K562 (cell line): ENCODE data around the gene CDT1. TPM values are rescaled to one million over a fixed set of nuclear protein-coding genes. Genes with fewer than 3 reads are reported as not detected.

ENCODE experiments used
- ATF7 ChIP-seq: fragments of 450-650 bp; IDR thresholded peaks from 2 replicates; pipeline ENCODE4 v1.7.1; 2014; ENCODE audit warnings: mild to moderate bottlenecking, moderate library complexity
- BHLHE40 ChIP-seq: IDR thresholded peaks from 2 replicates; pipeline ENCODE4 v1.6.1; 2011; ENCODE audit warnings: low read length, improper control_type of control experiment
- CBFA2T3 ChIP-seq: fragments of 450-650 bp; IDR thresholded peaks from 2 replicates; pipeline ENCODE4 v1.6.1; 2017
- ELF2 ChIP-seq: fragments of 250-450 bp; sonication (Bioruptor Pico); IDR thresholded peaks from 2 replicates; pipeline ENCODE4 v1.5.0; 2021; ENCODE audit warnings: mild to moderate bottlenecking
- EP400 ChIP-seq: fragments of 450-650 bp; IDR thresholded peaks from 2 replicates; pipeline ENCODE4 v1.6.1; 2017; ENCODE audit warnings: antibody characterized with exemption, mild to moderate bottlenecking, moderate library complexity
- GTF2B ChIP-seq: IDR thresholded peaks from 2 replicates; pipeline ENCODE4 v1.6.1; 2011; ENCODE audit not compliant: insufficient read length; ENCODE audit errors: extremely low read depth
- HNRNPLL ChIP-seq: fragments of 200-400 bp; formaldehyde crosslinking; IDR thresholded peaks from 2 replicates; pipeline ENCODE4 v1.6.1; 2017; ENCODE audit warnings: low read length, low read depth, mild to moderate bottlenecking; ENCODE audit not compliant: poor library complexity, severe bottlenecking
- KDM5B ChIP-seq: fragments of 200-600 bp; sonication (generic); IDR thresholded peaks from 2 replicates; pipeline ENCODE4 v1.6.1; 2012; ENCODE audit warnings: low read depth, mild to moderate bottlenecking, moderate library complexity, low read length, control low read depth, inconsistent platforms; ENCODE audit not compliant: insufficient replicate concordance
- KLF13 ChIP-seq: fragments of 450-650 bp; IDR thresholded peaks from 2 replicates; pipeline ENCODE4 v1.6.1; 2016; ENCODE audit warnings: missing genetic modification characterization, low read depth, mild to moderate bottlenecking, missing compliant biosample characterization, moderate library complexity, borderline replicate concordance
- MEF2D ChIP-seq: conservative IDR thresholded peaks from 2 replicates; pipeline ENCODE4 v1.6.1; 2016; ENCODE audit warnings: low read depth, missing genetic modification characterization, missing compliant biosample characterization
- NKRF ChIP-seq: fragments of 450-650 bp; IDR thresholded peaks from 2 replicates; pipeline ENCODE4 v1.6.1; 2016; ENCODE audit warnings: borderline replicate concordance
- POLR2AphosphoS2 ChIP-seq: IDR thresholded peaks from 2 replicates; pipeline ENCODE4 v1.6.1; 2012; ENCODE audit warnings: low read length, improper control_type of control experiment
- SMAD4 ChIP-seq: fragments of 250-450 bp; sonication (Bioruptor Pico); conservative IDR thresholded peaks from 2 replicates; pipeline ENCODE4 v1.8.0; 2021; ENCODE audit warnings: inconsistent platforms, mild to moderate bottlenecking, moderate library complexity
- ZBTB5 ChIP-seq: fragments of 450-650 bp; IDR thresholded peaks from 2 replicates; pipeline ENCODE4 v1.6.1; 2017; ENCODE audit warnings: antibody characterized with exemption
- ZBTB9 ChIP-seq: fragments of 450-650 bp; formaldehyde crosslinking; IDR thresholded peaks from 2 replicates; pipeline ENCODE4 v1.4.0; 2020; ENCODE audit warnings: mild to moderate bottlenecking, moderate library complexity
- ZEB2 ChIP-seq: fragments of 450-650 bp; IDR thresholded peaks from 2 replicates; pipeline ENCODE4 v1.6.1; 2016
- ZNF143 ChIP-seq: sonication (generic); formaldehyde crosslinking; IDR thresholded peaks from 2 replicates; pipeline ENCODE4 v1.9.0; 2022; ENCODE audit warnings: mild to moderate bottlenecking, missing genetic modification reagents
- ZNF174 ChIP-seq: fragments of 250-450 bp; sonication (Bioruptor Pico); IDR thresholded peaks from 2 replicates; pipeline ENCODE4 v1.4.0; 2020; ENCODE audit warnings: mild to moderate bottlenecking
- ZNF184 ChIP-seq: sonication (generic); formaldehyde crosslinking; IDR thresholded peaks from 2 replicates; pipeline ENCODE4 v1.5.0; 2020; ENCODE audit warnings: missing genetic modification reagents
- ZNF347 ChIP-seq: fragments of 450-650 bp; formaldehyde crosslinking; IDR thresholded peaks from 2 replicates; pipeline ENCODE4 v1.4.0; 2020; ENCODE audit warnings: low read depth, mild to moderate bottlenecking, moderate library complexity
- ZNF395 ChIP-seq: fragments of 200-800 bp; sonication (Bioruptor generic); IDR thresholded peaks from 2 replicates; pipeline ENCODE4 v1.6.1; 2017; ENCODE audit warnings: missing genetic modification characterization, missing compliant biosample characterization
- polyA plus RNA-seq, 8 experiments: library from polyadenylated mRNA; depleted of rRNA in 4 of 8; stranded (reverse) in 5 of 8; unstranded in 3 of 8; fragments of >200 nt; fragmentation: Nextera tagmentation in 2 of 8; fragmentation: Illumina TruSeq in 1 of 8; extraction: Ambion mirVana in 2 of 8; extraction: Trizol in 1 of 8; gene quantifications; 2 replicates each; pipeline versions ENCODE4 v1.2.1 to v1.2.3, GENCODE V29; 2011 to 2014; ENCODE audit warnings: inconsistent platforms in 1 of 8, missing spikeins in 1 of 8
- total RNA-seq, 7 experiments: library from RNA; depleted of rRNA in 6 of 7; stranded (reverse); fragments of >200 nt in 6 of 7; fragmentation: Illumina TruSeq in 2 of 7; extraction: Trizol in 2 of 7; gene quantifications; 2 replicates each; pipeline versions ENCODE4 v1.2.1 to v1.2.3, GENCODE V29; 2011 to 2021; ENCODE audit warnings: low replicate concordance in 1 of 7

The CDT1 gene
- total and polyA plus RNA-seq, 9 of the 15 experiments (the other 6 are each of a cell fraction or from before 2014, with no cell fraction given), result 0.92 to 178 (median 14.2) TPM

GRCh38 chr16:88770461-88771293 lies 32.9 kb upstream of the CDT1 start (continued):
- TF ChIP-seq ZNF395 (peak; percentile 91; the same call in 1 of the 2 replicates), BHLHE40 (peak; percentile 90), ZNF174 (CRISPR knock-in tag) (no peak), ZBTB5 (no peak), EP400 (no peak), GTF2B (no peak), POLR2AphosphoS2 (peak; percentile 54; the same call in 1 of the 2 replicates), ZNF184 (CRISPR knock-in tag) (no peak), ATF7 (peak; percentile 93), KDM5B (peak; percentile 67), HNRNPLL (no peak), CBFA2T3 (peak; percentile 56), ZEB2 (peak; percentile 89; the same call in 1 of the 2 replicates), ZNF347 (no peak), SMAD4 (peak; percentile 86), MEF2D (tag) (no peak), ZBTB9 (CRISPR knock-in tag) (peak; percentile 70; the same call in 1 of the 2 replicates), ZNF143 (CRISPR knock-in tag) (no peak; the same call in 1 of the 2 replicates), KLF13 (tag) (peak; percentile 64; the same call in 1 of the 2 replicates), NKRF (peak; percentile 27; the same call in 1 of the 2 replicates), ELF2 (CRISPR knock-in tag) (0 out of 2 replicates have a peak, but pooled peaks have one; percentile 54)
